Measurements from ENCODE around the gene MATN4. TPM values are rescaled to one million over a fixed set of nuclear protein-coding genes. Genes with fewer than 3 reads are reported as not detected.

MATN4 gene
- total RNA-seq, 3 donors from 2014 or later, result 0.11 to 0.13 TPM; not detected in 1

Other genes with a start within 250 kb of the MATN4 start
- under 1 TPM; 0.13 to 0.37 (median 0.16) TPM for gene KCNS1, start 207.2 kb downstream of the MATN4 start, total RNA-seq
- gene WFDC5, start 193.1 kb downstream of the MATN4 start, total RNA-seq, result not detected
- gene WFDC12, start 183.8 kb downstream of the MATN4 start, total RNA-seq, result not detected
- gene PI3, start 133.4 kb downstream of the MATN4 start, total RNA-seq, result under 1 TPM in 1 of 3 donors, not detected in 2; 0.52 TPM
- gene SEMG1, start 101.3 kb downstream of the MATN4 start, total RNA-seq, result not detected
- gene SEMG2, start 86.9 kb downstream of the MATN4 start, total RNA-seq, result not detected
- under 1 TPM; 0.63 to 0.95 (median 0.83) TPM for gene SLPI, start 53.7 kb downstream of the MATN4 start, total RNA-seq
- gene RBPJL, start 1.5 kb downstream of the MATN4 start, total RNA-seq, result under 1 TPM in 2 of 3 donors, not detected in 1; 0.13 to 0.19 TPM
- 100 to 1,000 TPM in 2 of 3 donors, 10 to 100 TPM in 1; 94.0 to 138 (median 102) TPM for gene SDC4, start 40.1 kb upstream of the MATN4 start, total RNA-seq
- 10 to 100 TPM; 36.4 to 37.4 (median 36.6) TPM for gene SYS1, start 54.9 kb upstream of the MATN4 start, total RNA-seq
- gene TP53TG5, start 70.0 kb upstream of the MATN4 start, total RNA-seq, result not detected
- gene DBNDD2, start 100.0 kb upstream of the MATN4 start, total RNA-seq, result 10 to 100 TPM in 2 of 3 donors, 1 to 10 TPM in 1; 9.7 to 13.3 (median 12.5) TPM
- 10 to 100 TPM; 88.0 to 94.8 (median 90.9) TPM for gene PIGT, start 107.8 kb upstream of the MATN4 start, total RNA-seq
- gene WFDC2, start 161.5 kb upstream of the MATN4 start, total RNA-seq, result under 1 TPM; 0.34 to 0.76 (median 0.53) TPM
- not detected for gene SPINT3, start 207.3 kb upstream of the MATN4 start, total RNA-seq
- not detected for gene WFDC6, start 231.2 kb upstream of the MATN4 start, total RNA-seq
- not detected for gene EPPIN, start 239.1 kb upstream of the MATN4 start, total RNA-seq